Glomerular endothelial cell (primary cell): ENCODE results near the gene MRPL21. TPM values are rescaled to one million over a fixed set of nuclear protein-coding genes. Genes with fewer than 3 reads are reported as not detected.

Source experiments
- DNase-seq: peaks from one replicate; pipeline ENCODE4 v3.0.0-alpha.2; 2011; ENCODE audit warnings: low read depth, low spot score; ENCODE audit errors: extremely low read depth
- total RNA-seq: library from RNA; depleted of rRNA; stranded (reverse); fragments of >200 nt; gene quantifications from 2 replicates; pipeline ENCODE4 v1.2.3, GENCODE V29; 2015

Gene MRPL21
- total RNA-seq = 47.5 and 76.8 TPM in 2 replicates

DNA sequence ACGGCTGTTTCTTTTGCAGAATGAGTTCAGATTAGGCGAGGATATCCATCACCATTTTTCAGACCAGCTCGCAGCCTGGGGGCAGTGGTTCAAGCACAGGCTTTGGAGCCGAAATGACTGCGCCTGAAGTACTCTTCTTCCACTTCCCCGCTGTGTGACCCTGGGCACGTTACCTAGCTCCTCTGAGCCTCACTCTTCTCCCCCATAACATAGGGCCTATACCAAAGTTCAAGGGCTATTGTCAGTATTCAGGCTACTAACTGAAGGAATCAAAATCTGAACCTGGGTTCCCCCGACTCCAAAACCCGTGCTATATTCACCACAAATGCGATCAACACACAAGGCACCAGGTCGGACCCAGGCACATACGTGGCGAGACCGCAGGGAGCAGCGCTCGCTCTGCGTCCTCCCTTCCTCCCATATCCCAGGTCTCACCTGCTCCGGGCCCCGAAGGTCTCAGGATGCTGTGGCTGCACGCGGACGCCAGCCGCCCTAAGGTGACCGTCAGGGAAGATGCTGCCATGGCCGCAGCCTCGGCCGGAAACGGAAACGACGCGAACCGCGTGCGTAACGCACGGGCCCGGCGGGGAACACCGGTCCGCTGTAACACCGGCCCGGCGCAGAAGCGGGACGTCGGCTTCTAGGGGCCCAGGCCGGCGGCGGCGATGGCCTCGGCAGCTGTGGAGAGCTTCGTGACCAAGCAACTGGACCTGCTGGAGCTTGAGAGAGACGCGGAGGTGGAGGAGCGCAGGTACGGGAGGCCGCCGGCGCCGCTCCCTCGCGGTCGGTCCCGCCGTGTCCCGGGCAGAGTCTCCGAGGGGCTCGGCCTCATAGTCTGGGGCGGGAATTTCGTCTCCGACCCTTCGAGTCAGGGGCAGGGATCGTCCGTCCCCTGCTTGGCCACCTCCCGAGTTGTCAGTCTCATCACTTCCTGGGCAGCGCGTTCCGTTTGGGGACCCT is at the start of gene MRPL21, which contains the start of gene IGHMBP2:
TSS of gene MRPL21 (minus strand) at position 545 of the 960 bp plus-strand sequence. CDS start at position 523, 22 bp downstream.
TSS of gene IGHMBP2 (plus strand) at position 604 of the 960 bp plus-strand sequence. CDS start at position 666, 62 bp downstream.
- DNase-seq = peak; percentile 23

DNA sequence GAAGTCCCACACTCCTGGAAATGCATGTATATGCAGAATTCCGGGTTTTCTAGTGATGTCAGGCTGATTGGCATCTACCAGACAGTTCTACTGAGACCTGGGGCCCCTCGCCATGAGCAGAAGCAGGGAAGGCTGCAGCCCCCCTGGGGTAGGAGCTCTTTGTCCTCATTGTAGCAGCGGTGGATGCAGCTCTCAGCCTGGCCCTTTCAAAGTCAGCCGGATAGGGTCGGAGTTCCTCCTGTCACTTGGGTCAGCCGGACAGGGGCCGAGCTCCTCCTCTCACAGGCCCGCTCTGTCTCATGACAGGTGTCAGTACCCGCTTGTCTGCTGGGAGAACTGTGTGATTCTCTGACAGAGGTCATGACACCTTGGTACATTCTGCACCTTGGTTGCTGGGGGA is 47.1 kb upstream of the MRPL21 start:
- DNase-seq = no peak

DNA sequence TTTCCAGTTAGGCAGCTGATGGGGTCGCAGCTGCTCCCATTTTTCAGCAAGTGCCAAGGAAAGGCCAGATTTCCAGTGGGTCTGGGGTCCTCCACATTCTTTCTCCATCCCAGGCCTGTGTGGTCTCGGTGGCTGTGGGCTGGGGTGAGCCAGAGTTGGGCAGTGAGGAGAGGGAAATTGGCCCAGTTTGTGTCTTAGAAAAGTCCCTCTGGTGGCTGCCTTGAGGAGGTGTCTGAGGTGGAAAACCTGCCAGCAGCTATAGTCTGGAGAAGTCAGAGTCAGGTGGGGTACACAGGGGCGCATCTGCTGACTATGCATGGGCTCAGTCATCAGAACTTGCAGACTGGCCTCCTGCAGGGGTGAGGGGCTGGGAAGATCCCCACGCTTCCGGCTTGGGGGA is 46.6 kb upstream of the MRPL21 start:
- no peak for DNase-seq

DNA sequence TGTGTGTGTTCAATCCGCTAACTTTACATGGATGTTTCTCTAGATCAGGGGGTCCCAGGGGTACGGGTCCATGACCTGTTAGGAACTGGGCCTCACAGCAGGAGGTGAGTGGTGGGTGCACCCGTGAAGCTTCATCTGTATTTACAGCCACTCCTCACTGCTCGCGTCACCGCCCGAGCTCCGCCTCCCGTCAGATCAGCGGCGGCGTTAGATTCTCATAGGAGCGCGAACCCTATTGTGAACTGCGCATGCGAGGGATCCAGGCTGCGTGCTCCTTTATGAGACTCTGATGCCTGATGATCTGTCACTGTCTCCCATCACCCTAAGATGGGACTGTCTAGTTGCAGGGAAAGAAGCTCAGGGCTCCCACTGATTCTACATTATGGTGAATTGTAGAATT is 45.3 kb upstream of the MRPL21 start:
- DNase-seq = no peak

DNA sequence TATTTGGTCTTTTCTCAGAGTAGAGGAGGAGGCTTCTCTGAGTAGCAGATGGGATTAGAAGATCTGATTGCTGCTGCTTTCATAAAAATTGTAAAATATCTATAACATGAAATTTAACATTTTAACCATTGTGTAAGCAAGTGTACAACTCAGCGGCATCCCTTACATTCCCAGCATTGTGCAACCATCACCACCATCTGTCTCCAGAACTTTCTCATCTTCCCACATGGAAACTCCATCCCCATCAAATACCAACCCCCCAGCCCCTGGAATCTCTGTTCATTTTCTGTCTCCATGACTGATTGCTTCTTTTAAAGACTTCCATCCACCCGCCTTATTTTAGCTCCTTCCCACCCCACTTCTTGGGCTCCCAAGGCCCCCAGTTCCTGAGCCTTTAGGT is 44.9 kb upstream of the MRPL21 start:
- DNase-seq = no peak

DNA sequence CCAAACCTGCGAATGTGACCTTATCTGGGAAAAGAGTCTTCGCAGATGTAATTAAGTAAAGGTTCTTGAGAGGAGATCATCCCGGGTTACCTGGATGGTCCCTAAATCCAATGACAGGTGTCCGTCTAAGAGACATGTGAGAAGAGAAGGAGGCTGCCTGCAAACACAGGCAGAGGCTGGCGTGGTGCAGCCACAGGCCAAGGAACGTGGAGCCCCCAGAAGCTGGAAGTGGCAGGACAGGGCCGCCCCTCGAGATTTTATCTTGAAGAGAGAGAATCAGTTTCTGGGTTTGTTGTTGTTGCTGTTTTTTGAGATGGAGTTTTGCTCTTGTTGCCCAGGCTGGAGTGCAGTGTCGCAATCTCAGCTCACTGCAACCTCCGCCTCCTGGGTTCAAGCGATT is 43.5 kb upstream of the MRPL21 start:
- no peak for DNase-seq

DNA sequence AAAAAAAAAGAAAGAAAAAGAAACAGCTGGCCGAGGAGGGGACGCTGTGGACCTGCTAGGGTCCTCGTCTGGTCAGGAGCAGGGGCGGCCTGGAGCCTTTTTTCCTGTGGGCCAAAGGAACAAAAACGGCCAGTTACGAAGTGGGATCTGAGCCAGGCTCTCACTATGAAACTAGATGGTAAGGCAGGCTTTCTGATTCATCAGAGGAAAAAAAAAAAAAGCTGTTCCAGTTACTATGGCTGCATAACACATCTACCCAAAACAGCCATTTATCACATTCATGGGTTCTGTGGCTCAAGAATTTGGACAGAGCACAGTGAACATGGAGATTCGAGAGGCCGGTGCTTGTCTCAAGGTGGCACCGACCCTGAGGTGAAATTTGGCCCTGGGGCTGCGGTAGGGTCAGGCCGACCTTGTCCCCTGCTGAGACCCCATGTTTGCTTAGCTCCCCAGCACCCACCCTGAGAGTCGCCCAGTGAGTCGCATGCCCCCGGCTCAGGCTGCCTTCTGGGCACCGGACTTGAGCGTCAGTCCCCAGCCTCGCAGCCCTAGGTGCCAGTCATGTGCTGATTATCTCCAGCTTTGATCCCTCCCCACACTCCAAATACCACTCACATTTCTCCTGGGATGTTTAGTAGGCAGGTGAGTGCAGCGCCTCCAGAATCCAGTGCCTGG is 42.9 kb upstream of the MRPL21 start:
- no peak for DNase-seq

DNA sequence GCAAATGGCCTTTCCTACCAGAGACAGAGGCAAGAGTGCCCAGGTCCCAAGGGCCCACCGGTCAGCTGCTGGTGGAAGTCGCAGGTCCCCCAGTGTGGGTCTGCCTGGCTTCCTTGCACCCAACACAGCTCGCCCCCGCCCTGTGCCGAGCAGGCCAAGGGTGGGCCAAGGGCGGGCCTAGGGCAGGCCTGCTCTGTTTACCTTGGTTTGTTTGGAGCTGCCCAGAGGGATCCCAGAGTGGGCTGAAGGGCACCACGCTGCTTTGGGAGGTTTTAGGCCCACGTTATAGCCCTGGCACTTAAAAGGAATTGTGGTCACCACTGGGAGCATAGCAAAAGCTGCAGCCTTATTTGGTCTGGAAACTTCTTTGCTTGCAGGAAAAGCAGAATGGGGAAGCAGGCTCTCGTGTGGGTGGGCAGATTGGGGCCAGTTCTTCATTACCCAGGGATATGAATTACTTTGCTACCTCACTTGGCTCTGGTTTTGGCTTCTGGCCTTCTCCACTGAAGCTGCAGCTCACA is 39.2 kb upstream of the MRPL21 start:
- no peak for DNase-seq

DNA sequence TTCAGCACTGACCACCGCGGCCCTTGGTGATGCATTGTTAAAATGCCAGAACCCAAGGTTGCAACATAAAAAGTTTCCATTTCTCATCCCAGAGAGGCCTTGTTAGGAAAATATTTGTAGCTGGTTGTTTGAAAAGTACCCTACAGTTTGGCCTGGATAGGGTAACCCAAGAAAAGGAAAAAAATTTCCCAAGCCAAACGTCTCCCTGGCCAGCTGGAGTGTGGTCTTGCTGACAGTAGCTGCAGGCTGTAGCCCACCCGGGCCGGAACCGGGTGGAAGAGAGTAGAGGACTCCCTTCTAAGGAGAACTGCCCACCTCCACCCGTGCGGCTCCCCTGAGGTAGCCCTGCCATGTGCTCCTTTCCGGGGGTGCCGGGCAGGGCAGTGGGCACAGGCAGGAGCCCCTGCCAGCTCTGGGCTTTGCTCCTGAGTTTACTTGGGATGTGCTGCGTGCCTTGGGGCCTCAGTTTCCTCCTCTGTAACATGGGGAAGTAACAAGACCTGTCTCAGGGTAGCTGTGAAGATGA is 38.5 kb upstream of the MRPL21 start:
- no peak for DNase-seq

DNA sequence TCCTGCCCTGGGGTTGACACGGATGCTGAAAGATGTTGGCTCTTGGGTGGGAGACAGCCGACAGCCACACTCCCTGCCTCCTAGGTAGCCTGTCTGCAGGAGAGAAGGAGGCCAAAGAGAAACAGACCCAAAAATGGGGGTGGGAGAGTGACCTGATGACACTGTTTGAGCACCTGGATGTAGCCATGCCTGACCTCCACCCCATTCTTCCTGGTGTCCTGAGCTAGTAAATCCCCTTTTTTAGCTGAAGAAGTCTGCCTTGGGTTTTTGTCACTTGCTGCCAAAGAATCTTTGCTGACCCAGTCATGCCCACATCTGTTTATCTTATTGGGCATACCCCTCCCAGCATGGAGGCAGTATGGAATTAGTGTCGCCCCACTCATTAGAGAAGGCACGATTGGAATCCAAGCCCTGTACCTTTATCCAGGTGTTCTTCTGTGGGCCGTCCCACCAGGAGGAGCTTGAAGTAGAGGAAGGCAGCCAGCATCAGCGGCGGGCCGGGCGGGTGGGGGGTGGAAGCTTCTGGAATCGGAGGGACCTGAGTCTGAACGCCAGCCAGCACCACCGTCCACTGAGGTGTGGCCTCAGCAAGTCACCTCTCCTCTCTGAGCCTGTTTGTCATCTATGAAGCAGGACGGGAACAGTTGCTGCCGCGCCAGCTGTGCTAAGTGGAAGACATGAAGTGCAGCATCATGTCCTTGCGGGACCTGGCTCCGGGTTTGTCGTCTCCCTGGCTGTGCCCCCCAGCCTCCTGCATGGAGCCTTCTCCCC is 37.9 kb upstream of the MRPL21 start:
- DNase-seq = no peak

DNA sequence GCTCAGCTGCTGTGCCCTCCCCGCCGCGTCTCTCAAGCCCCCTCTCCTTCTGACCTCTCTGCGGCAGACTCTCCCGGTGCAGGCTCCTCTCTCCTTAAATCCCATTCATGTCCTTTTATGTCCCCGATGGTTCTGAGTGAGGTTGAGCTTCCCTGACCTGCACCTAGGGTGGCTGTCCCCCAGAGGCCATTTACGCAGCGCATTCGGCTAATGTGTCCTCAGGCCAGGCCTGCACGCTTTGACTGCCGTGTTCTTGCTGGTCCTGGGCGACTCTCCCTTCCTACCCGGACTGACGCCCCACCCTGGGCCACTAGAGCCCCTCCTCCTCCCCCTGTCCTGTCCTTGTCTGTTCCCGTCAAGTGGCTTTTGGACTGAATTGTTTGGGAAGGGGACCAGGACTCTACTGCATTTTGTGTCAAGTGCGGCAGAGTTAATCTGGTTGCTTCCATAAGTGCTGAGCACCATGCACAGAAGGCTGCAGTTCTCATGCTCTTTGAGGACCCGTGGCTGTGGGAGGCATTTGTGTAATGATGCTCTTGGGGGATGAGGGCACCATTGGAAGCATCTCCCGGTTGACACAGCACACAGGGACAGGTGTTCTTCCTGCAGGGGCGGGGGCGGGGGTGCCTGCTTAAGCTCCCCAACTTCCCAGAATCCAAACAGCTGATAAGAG is 37.2 kb upstream of the MRPL21 start:
- DNase-seq = no peak

DNA sequence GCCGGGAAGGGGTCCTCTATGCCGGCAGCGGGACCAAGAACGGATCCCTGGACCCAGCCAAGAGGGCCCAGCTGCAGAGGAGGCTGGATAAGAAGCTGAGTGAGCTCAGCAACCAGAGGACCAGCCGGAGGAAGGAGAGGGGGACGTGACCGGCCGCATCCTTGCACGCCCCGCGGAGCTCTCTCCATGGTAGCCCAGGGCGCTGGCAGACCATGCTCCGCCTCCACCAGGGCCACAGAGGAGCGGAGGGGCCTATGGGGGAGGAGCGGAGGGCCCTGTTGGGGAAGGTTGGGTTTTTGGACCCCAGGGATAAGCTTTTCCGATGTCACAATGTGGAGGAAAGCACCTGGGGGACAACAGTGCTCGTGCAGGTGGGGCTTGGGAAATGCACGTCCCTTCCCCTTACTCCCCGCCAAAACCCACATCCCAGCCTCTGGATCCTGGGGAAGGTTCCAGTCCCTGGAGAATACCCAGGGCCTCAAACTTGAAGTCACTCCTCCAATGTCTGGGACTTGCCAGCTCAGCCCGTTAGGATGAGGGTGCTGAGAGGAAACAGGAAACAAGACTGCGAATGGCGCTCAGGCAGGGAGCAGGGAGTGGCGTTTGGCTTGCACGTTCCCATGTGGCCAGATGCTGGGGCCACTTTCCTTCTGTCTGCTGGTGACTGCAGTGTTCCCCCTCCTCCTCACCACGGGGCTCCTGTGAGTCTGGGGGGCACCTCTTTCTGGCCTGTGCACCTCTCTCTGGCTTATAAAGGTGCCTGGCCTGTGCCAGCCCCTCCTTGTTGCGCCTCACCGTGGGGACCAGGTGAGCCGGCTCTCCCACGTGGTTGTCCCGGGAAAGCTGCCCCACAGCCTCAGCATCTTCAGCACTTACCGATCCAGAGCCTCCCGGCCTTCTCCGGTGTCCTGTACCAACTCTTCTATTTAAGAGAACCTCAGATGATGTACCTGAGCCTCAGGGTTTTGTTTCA is 36.2 kb upstream of the MRPL21 start:
- DNase-seq = no peak

DNA sequence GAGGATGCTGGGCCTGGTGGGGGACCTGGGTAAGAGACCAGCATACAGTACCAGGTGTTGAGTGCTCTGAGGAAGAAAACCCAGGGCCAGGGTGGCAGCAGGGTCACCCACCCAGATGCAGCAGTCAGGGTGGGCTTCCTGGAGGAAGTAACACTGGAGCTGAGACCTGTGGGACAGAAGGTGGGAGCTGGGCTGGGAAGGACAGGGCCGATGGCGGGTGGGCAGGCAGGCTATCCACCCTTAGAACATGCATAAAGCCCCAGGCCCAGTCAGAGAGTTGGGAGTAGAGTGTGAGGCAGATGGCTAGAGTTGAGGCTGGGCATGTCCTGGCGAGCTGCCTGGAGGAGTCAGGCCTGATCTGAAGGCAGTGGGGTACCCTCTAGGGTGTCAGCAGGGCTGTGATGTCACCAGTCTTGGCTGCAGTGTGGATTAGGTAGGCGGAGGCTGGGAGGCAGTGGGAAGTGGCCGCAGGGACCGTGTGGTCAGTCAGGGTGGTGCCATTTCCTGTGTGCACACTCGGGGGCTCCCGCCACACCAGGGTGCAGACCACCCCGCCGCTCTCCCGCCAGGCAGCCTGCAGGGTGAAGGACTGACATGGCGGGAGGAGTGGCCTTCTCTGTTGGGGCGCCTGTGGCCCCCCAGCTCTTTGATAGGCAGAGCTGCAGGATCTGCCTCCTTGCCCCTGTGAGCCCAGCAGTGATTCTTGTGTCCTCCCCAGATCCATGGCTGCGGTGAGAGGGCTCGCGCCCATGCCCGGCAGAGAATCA is 35.4 kb upstream of the MRPL21 start:
- DNase-seq = no peak

DNA sequence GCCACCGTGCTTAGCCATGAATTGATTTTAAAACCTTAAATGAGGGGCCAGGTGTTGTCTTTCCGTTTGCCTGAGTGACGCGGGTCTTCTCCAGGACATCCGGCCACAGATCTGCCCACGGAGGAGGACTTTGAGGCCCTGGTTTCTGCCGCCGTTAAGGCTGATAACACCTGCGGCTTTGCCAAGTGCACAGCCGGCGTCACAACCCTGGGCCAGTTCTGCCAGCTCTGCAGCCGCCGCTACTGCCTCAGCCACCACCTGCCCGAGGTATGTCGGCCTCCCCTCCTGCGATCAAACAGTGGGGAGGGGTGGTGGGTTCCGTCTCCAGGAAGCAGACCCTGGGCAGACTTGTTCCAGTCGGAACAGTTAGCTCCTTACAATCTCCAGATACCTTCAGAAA is 34.5 kb upstream of the MRPL21 start:
- DNase-seq = no peak

DNA sequence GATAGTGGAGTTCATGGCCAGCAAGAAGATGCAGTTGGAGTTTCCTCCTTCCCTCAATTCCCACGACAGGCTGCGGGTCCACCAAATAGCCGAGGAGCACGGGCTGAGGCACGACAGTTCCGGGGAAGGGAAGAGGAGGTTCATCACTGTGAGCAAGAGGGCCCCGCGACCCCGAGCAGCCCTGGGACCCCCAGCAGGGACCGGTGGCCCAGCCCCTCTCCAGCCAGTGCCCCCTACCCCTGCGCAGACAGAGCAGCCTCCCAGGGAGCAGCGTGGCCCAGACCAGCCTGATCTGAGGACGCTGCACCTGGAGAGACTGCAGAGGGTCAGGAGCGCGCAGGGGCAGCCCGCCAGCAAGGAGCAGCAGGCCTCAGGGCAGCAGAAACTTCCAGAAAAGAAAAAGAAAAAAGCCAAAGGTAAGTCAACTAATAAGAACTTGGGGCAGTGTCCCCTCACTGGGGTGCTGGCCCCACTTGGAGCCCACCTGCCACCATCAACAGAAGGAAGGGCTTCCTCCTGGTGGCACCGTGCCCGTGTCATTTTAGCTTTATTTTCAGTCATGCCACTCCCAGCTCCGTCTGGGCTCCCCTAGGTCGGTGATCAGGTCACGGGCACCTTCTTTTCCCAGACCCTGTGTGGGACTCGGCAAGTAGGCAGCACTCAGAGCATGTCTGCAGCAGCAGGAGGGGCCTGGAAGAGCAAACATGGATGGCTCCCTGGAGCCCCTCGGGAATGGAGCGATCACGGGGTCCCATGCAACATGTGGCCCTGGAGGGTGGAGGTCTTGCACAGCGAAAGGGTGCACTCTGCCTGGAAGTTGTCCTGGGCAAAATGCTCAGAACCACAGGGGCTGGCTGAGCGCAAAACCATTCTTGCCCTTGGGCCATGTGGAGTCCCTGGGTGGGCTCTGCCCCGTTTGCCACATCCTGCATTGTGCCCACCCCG is 33.3 kb upstream of the MRPL21 start:
- no peak for DNase-seq

DNA sequence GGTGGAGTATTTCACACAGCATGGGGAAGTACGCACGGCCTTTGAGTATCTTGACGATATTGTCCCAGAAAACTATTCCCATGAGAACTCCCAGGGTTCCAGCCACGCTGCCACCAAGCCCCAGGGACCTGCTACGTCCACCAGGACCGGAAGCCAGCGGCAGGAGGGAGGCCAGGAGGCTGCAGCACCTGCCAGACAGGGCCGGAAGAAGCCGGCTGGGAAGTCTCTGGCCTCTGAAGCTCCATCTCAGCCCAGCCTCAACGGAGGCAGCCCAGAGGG is 32.7 kb upstream of the MRPL21 start:
- no peak for DNase-seq
